IMR-90 (cell line): ENCODE measurements around the gene DENND6B. TPM values are rescaled to one million over a fixed set of nuclear protein-coding genes. Genes with fewer than 3 reads are reported as not detected.

Experiments
- ATAC-seq: fragments of 200-7000 bp; cut with Tn5 transposase; 2 replicates; pipeline ENCODE4 v1.9.1; 2020; ENCODE audit warnings: low read depth, mild to moderate bottlenecking, moderate library complexity
- BruUV-seq: library from RNA; stranded (reverse); fragments of 400-500 nt; replicated peaks from 2 replicates; lab custom pipeline; 2021; lab: Mats Ljungman, UMichigan
- CTCF ChIA-PET: fragments of 300-600 bp; formaldehyde crosslinking; extraction: SDS; loops from one replicate; lab custom pipeline; 2021; ENCODE audit warnings: antibody characterized with exemption; lab: Yijun Ruan, JAX
- POLR2A ChIA-PET: fragments of 300-600 bp; sonication (Branson Sonifier 250); formaldehyde crosslinking; loops from one replicate; lab custom pipeline; 2022; ENCODE audit warnings: antibody characterized with exemption; ENCODE audit not compliant: unreplicated experiment; lab: Charles Lee
- DNase-seq: peaks from one replicate; pipeline ENCODE4 v3.0.0; 2013
- H2AFZ ChIP-seq: replicated peaks from 2 replicates; pipeline ENCODE3; 2013; ENCODE audit warnings: low read length, mild to moderate bottlenecking; ENCODE audit not compliant: poor library complexity
- H2AK5ac ChIP-seq: 2 replicates; pipeline ENCODE4 v1.6.1; 2013; ENCODE audit warnings: low read depth, low read length, inconsistent platforms
- H2AK9ac ChIP-seq: replicated peaks from 2 replicates; pipeline ENCODE3; 2013; ENCODE audit warnings: mild to moderate bottlenecking, low read depth, low read length, moderate library complexity; ENCODE audit not compliant: poor library complexity
- H2BK120ac ChIP-seq: 2 replicates; pipeline ENCODE4 v1.6.1; 2013; ENCODE audit warnings: low read depth, low read length, inconsistent platforms
- H2BK15ac ChIP-seq: 3 replicates; pipeline ENCODE4 v1.6.1; 2013; ENCODE audit warnings: low read depth, low read length, inconsistent platforms
- H2BK20ac ChIP-seq: 2 replicates; pipeline ENCODE4 v1.6.1; 2013; ENCODE audit warnings: low read depth, mild to moderate bottlenecking, inconsistent platforms, low read length, moderate library complexity
- H2BK5ac ChIP-seq: 2 replicates; pipeline ENCODE4 v1.6.1; 2013; ENCODE audit warnings: mild to moderate bottlenecking, low read depth, low read length, inconsistent platforms; ENCODE audit not compliant: poor library complexity, severe bottlenecking
- H3K14ac ChIP-seq: replicated peaks from 2 replicates; pipeline ENCODE4 v1.6.1; 2013; ENCODE audit warnings: low read depth, low read length, inconsistent platforms
- H3K18ac ChIP-seq: 2 replicates; pipeline ENCODE4 v1.6.1; 2013; ENCODE audit warnings: low read depth, low read length, control low read depth
- H3K23ac ChIP-seq: 2 replicates; pipeline ENCODE4 v1.6.1; 2013; ENCODE audit warnings: low read depth, low read length, inconsistent platforms
- H3K27ac ChIP-seq: 2 replicates; pipeline ENCODE4 v1.5.1; 2013; ENCODE audit warnings: mild to moderate bottlenecking, control low read depth, low read length; ENCODE audit not compliant: insufficient read depth
- H3K27me3 ChIP-seq: 2 replicates; pipeline ENCODE4 v1.6.1; 2013; ENCODE audit warnings: low read length; ENCODE audit not compliant: control insufficient read depth, insufficient read depth
- H3K36me3 ChIP-seq: 2 replicates; pipeline ENCODE4 v1.6.1; 2013; ENCODE audit warnings: low read length, mixed read lengths; ENCODE audit not compliant: control insufficient read depth, insufficient read depth
- H3K4ac ChIP-seq: 2 replicates; pipeline ENCODE4 v1.6.1; 2013; ENCODE audit warnings: low read depth, low read length, inconsistent platforms
- H3K4me1 ChIP-seq: 2 replicates; pipeline ENCODE4 v1.6.1; 2013; ENCODE audit warnings: low read length, mixed read lengths; ENCODE audit not compliant: control insufficient read depth, insufficient read depth
- H3K4me2 ChIP-seq: 2 replicates; pipeline ENCODE4 v1.6.1; 2013; ENCODE audit warnings: low read depth, mild to moderate bottlenecking, control low read depth, low read length, moderate library complexity
- H3K4me3 ChIP-seq: 2 replicates; pipeline ENCODE4 v1.5.1; 2013; ENCODE audit warnings: low read depth, mild to moderate bottlenecking, control low read depth, low read length, moderate library complexity; ENCODE audit not compliant: insufficient read depth
- H3K56ac ChIP-seq: 2 replicates; pipeline ENCODE4 v1.6.1; 2013; ENCODE audit warnings: low read length, inconsistent platforms; ENCODE audit not compliant: insufficient read depth; ENCODE audit errors: extremely low read depth
- H3K79me1 ChIP-seq, 2 experiments: 2 replicates each; pipeline ENCODE4 v1.6.1; 2013; ENCODE audit warnings: low read length in 2 of 2, inconsistent platforms in 1 of 2, low read depth in 1 of 2
- H3K9ac ChIP-seq: 2 replicates; pipeline ENCODE4 v1.6.1; 2013; ENCODE audit warnings: low read depth, low read length, control low read depth
- H3K9me1 ChIP-seq: 2 replicates; pipeline ENCODE4 v1.6.1; 2013; ENCODE audit warnings: low read length, inconsistent platforms; ENCODE audit not compliant: insufficient read depth
- H3K9me3 ChIP-seq: 2 replicates; pipeline ENCODE4 v1.6.1; 2013; ENCODE audit warnings: low read length; ENCODE audit not compliant: control insufficient read depth, insufficient read depth
- H4K20me1 ChIP-seq: 2 replicates; pipeline ENCODE4 v1.6.1; 2013; ENCODE audit warnings: low read length, inconsistent platforms; ENCODE audit not compliant: insufficient read depth
- H4K5ac ChIP-seq: 2 replicates; pipeline ENCODE4 v1.6.1; 2013; ENCODE audit warnings: mild to moderate bottlenecking, low read depth, low read length, control low read depth
- H4K8ac ChIP-seq, 2 experiments: 2 replicates each; pipeline ENCODE4 v1.6.1; 2013; ENCODE audit warnings: low read depth in 2 of 2, low read length in 2 of 2, control low read depth in 1 of 2, inconsistent platforms in 1 of 2
- H4K91ac ChIP-seq: 2 replicates; pipeline ENCODE4 v1.6.1; 2013; ENCODE audit warnings: low read depth, low read length, inconsistent platforms; ENCODE audit not compliant: insufficient read depth
- BHLHE40 ChIP-seq: fragments of 150-350 bp; IDR thresholded peaks from 2 replicates; pipeline ENCODE4 v1.6.1; 2016; ENCODE audit warnings: mild to moderate bottlenecking, low read depth, low read length
- CEBPB ChIP-seq: IDR thresholded peaks from 2 replicates; pipeline ENCODE4 v1.6.1; 2012; ENCODE audit warnings: low read depth, low read length, improper control_type of control experiment
- CHD1 ChIP-seq: IDR thresholded peaks from 2 replicates; pipeline ENCODE4 v1.6.1; 2012; ENCODE audit warnings: low read depth, low read length, improper control_type of control experiment
- FOS ChIP-seq: fragments of 150-350 bp; IDR thresholded peaks from 2 replicates; pipeline ENCODE4 v1.6.1; 2016; ENCODE audit warnings: low read depth, low read length
- MAFK ChIP-seq: IDR thresholded peaks from 2 replicates; pipeline ENCODE4 v1.6.1; 2012; ENCODE audit warnings: low read depth, low read length, improper control_type of control experiment
- MAZ ChIP-seq: IDR thresholded peaks from 2 replicates; pipeline ENCODE4 v1.6.1; 2012; ENCODE audit warnings: low read depth, mild to moderate bottlenecking, low read length, improper control_type of control experiment, moderate library complexity, borderline replicate concordance
- MXI1 ChIP-seq: IDR thresholded peaks from 2 replicates; pipeline ENCODE4 v1.6.1; 2012; ENCODE audit warnings: low read depth, mild to moderate bottlenecking, low read length, moderate library complexity, borderline replicate concordance
- NFE2L2 ChIP-seq: fragments of 150-350 bp; IDR thresholded peaks from 2 replicates; pipeline ENCODE4 v1.6.1; 2016; ENCODE audit warnings: low read depth, mild to moderate bottlenecking, low read length
- POLR2A ChIP-seq: IDR thresholded peaks from 2 replicates; pipeline ENCODE4 v1.6.1; 2012; ENCODE audit warnings: mild to moderate bottlenecking, low read depth, low read length
- RAD21 ChIP-seq: IDR thresholded peaks from 2 replicates; pipeline ENCODE4 v1.6.1; 2012; ENCODE audit warnings: low read length, improper control_type of control experiment
- RCOR1 ChIP-seq: IDR thresholded peaks from 2 replicates; pipeline ENCODE4 v1.6.1; 2012; ENCODE audit warnings: mild to moderate bottlenecking, low read length, improper control_type of control experiment; ENCODE audit not compliant: insufficient replicate concordance
- RFX5 ChIP-seq: IDR thresholded peaks from 2 replicates; pipeline ENCODE4 v1.8.0; 2012; ENCODE audit warnings: low read depth, mild to moderate bottlenecking, low read length, moderate library complexity
- SMC3 ChIP-seq: fragments of 150-350 bp; IDR thresholded peaks from 2 replicates; pipeline ENCODE4 v1.6.1; 2016; ENCODE audit warnings: low read depth, mild to moderate bottlenecking, antibody characterized with exemption, low read length, moderate library complexity
- WGBS, 2 experiments: methylation state at CpG; one replicate each; pipeline versions ENCODE4 v1.1.5 to v1.1.7; 2013; ENCODE audit warnings: missing lambda C conversion rate in 2 of 2; ENCODE audit not compliant: insufficient read length in 1 of 2; ENCODE audit errors: extremely low coverage in 2 of 2; 5-methylcytosine and 5-hydroxymethylcytosine counted together
- dilution Hi-C: fragments of 300-500 bp; cut with HindIII; formaldehyde crosslinking; loops from one replicate; pipeline ENCODE4 v1.14.3; 2018; ENCODE audit warnings: low sequenced_read_pairs; ENCODE audit not compliant: unreplicated experiment
- in situ Hi-C: fragments of 300-500 bp; cut with MboI; formaldehyde crosslinking; loops from 3 replicates; pipeline ENCODE4 v1.14.3; 2019; ENCODE audit warnings: low sequenced_read_pairs, inconsistent platforms, mixed read lengths
- intact Hi-C: fragments of 100-400 bp; cut with micrococcal nuclease; formaldehyde crosslinking; loops from 2 replicates; pipeline ENCODE4 v1.10.0; 2022
- polyA plus RNA-seq, 3 experiments: library from polyadenylated mRNA; depleted of rRNA; stranded (reverse); fragments of >200 nt; gene quantifications; 2 replicates each; pipeline ENCODE4 v1.2.3, GENCODE V29; 2012; ENCODE audit warnings: low replicate concordance in 1 of 3
- total RNA-seq: library from RNA; depleted of rRNA; stranded (reverse); fragments of >200 nt; gene quantifications from 2 replicates; pipeline ENCODE4 v1.2.3, GENCODE V29; 2012
- TF ChIP-seq, protein P1 (sequence below): fragments of 150-350 bp; IDR thresholded peaks from 2 replicates; pipeline ENCODE4 v1.6.1; 2017; ENCODE audit warnings: mild to moderate bottlenecking, antibody characterized with exemption, low read length, low read depth
- TF ChIP-seq, protein P2 (sequence below): fragments of 150-350 bp; IDR thresholded peaks from 2 replicates; pipeline ENCODE4 v1.6.1; 2016; ENCODE audit warnings: low read depth, mild to moderate bottlenecking, low read length, moderate library complexity, borderline replicate concordance
- TF ChIP-seq, protein P3 (sequence below): conservative IDR thresholded peaks from 2 replicates; pipeline ENCODE4 v1.5.1; 2012; ENCODE audit warnings: mild to moderate bottlenecking, low read depth, low read length, improper control_type of control experiment

Gene DENND6B
- total and polyA plus RNA-seq, 2 of the 4 experiments (the other 2 are of a cell fraction): 0.36 to 4.9 TPM

DNA sequence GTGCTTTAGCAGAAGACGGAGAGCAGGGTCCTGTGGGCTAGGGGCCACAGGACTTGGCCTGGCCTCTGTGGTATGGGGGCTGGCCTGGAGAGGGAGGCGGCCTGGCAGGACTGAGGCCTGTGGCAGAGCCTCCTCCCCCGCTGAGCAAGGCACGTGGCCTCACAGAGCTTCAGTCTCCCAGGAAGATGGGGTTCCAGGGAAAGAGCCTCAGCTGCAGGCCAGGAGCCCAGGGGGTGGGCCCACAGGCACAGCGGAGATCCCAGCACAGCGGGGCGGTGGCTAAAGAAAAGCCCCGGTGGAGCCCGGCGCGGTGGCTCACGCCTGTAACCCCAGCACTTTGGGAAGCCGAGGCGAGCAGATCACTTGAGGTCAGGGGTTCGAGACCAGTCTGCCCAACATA, 67.5 kb downstream of the DENND6B start:
- H2AFZ ChIP-seq: no peak overlapping the region
- no peak overlapping the region for H3K23ac ChIP-seq
- H3K4me3 ChIP-seq: no peak overlapping the region
- DNase-seq (no peak), ATAC-seq (no peak)
- no peak overlapping the region for H3K4me2 ChIP-seq
- peaks cover 27% of the 10 kb centered on the region; the same call in 1 of the 2 replicates for H3K36me3 ChIP-seq
- no peak overlapping the region for H2BK20ac ChIP-seq
- peaks cover 4% of the 10 kb centered on the region; the same call in 1 of the 2 replicates for H3K9me1 ChIP-seq
- H3K27ac ChIP-seq: no peak overlapping the region
- H4K8ac ChIP-seq: no peak overlapping the region
- dilution Hi-C loops: no loop called here
- no peak overlapping the region for H3K56ac ChIP-seq
- H4K91ac ChIP-seq: no peak overlapping the region
- ChIA-PET POLR2A (no interaction called here), CTCF (no interaction called here)
- TF ChIP-seq BHLHE40: no peak
- no peak for TF ChIP-seq MAZ
- TF ChIP-seq SMC3: no peak
- no peak for TF ChIP-seq MAFK
- TF ChIP-seq FOS: no peak
- no peak for TF ChIP-seq CEBPB
- TF ChIP-seq RFX5: no peak
- no peak for TF ChIP-seq NFE2L2
- no peak for TF ChIP-seq CHD1
- TF ChIP-seq, protein P1, sequence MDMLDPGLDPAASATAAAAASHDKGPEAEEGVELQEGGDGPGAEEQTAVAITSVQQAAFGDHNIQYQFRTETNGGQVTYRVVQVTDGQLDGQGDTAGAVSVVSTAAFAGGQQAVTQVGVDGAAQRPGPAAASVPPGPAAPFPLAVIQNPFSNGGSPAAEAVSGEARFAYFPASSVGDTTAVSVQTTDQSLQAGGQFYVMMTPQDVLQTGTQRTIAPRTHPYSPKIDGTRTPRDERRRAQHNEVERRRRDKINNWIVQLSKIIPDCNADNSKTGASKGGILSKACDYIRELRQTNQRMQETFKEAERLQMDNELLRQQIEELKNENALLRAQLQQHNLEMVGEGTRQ: no peak
- TF ChIP-seq, protein P2, sequence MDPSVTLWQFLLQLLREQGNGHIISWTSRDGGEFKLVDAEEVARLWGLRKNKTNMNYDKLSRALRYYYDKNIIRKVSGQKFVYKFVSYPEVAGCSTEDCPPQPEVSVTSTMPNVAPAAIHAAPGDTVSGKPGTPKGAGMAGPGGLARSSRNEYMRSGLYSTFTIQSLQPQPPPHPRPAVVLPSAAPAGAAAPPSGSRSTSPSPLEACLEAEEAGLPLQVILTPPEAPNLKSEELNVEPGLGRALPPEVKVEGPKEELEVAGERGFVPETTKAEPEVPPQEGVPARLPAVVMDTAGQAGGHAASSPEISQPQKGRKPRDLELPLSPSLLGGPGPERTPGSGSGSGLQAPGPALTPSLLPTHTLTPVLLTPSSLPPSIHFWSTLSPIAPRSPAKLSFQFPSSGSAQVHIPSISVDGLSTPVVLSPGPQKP: no peak
- TF ChIP-seq RAD21: no peak
- no peak for TF ChIP-seq RCOR1
- TF ChIP-seq, protein P3, sequence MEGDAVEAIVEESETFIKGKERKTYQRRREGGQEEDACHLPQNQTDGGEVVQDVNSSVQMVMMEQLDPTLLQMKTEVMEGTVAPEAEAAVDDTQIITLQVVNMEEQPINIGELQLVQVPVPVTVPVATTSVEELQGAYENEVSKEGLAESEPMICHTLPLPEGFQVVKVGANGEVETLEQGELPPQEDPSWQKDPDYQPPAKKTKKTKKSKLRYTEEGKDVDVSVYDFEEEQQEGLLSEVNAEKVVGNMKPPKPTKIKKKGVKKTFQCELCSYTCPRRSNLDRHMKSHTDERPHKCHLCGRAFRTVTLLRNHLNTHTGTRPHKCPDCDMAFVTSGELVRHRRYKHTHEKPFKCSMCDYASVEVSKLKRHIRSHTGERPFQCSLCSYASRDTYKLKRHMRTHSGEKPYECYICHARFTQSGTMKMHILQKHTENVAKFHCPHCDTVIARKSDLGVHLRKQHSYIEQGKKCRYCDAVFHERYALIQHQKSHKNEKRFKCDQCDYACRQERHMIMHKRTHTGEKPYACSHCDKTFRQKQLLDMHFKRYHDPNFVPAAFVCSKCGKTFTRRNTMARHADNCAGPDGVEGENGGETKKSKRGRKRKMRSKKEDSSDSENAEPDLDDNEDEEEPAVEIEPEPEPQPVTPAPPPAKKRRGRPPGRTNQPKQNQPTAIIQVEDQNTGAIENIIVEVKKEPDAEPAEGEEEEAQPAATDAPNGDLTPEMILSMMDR: no peak
- no peak for TF ChIP-seq POLR2A
- TF ChIP-seq MXI1: no peak
- H3K9ac ChIP-seq: no peak overlapping the region
- no peak overlapping the region for H2BK15ac ChIP-seq
- intact Hi-C loops: no loop called here
- H2BK120ac ChIP-seq: no peak overlapping the region
- no TSS peak for BruUV-seq
- H2BK5ac ChIP-seq: no peak overlapping the region
- H3K27me3 ChIP-seq: no peaks in the 10 kb centered on the region
- no peak overlapping the region for H2AK5ac ChIP-seq
- in situ Hi-C loops: no loop called here
- H3K4me1 ChIP-seq: peaks cover 17% of the 10 kb centered on the region
- H3K18ac ChIP-seq: no peak overlapping the region
- peaks cover 9 to 43% of the 10 kb centered on the region in 2 experiments; a peak in 3 of 4 replicates for H3K79me1 ChIP-seq
- peak overlapping the region; percentile 72 for H2AK9ac ChIP-seq
- H3K9me3 ChIP-seq: no peaks in the 10 kb centered on the region
- WGBS, 2 experiments: 97% methylated on average over 7 of the region's 15 CpGs; no CpG with 5 or more reads in 1 of the 2 experiments
- no peak overlapping the region for H3K14ac ChIP-seq
- peaks cover 24% of the 10 kb centered on the region for H4K20me1 ChIP-seq
- H4K5ac ChIP-seq: no peak overlapping the region
- H3K4ac ChIP-seq: no peak overlapping the region; the same call in 1 of the 2 replicates
